ENCODE data around the gene ISG20. TPM values are rescaled to one million over a fixed set of nuclear protein-coding genes. Genes with fewer than 3 reads are reported as not detected.

Gene ISG20
- polyA plus RNA-seq, 1 donor (not counting 4 experiments of a cell fraction or from before 2014, with no cell fraction given), result 8.9 TPM

- H3K9ac ChIP-seq (ENCODE audit: control insufficient read depth, extremely low read depth, insufficient read depth, low read length), result no peak overlapping the region
These were observed 23.1 kb downstream of the ISG20 start for GRCh38 chr15:88661761-88662556.

GRCh38 chr15:88663141-88663621, 24.4 kb downstream of the ISG20 start:
- peak overlapping the region; percentile 2 for H2AFZ ChIP-seq (ENCODE audit: control insufficient read depth, low read length)
- DNase-seq (ENCODE audit: low read depth, low spot score) (no peak), FAIRE-seq (no peak)
- no peaks in the 10 kb centered on the region for H3K27me3 ChIP-seq (ENCODE audit: control insufficient read depth, extremely low read depth, insufficient read depth, low read length)
- no peaks in the 10 kb centered on the region for H3K36me3 ChIP-seq (ENCODE audit: control insufficient read depth in 2 of 2, extremely low read depth in 1 of 2, insufficient read depth in 2 of 2, low read length in 2 of 2)
- H3K4me3 ChIP-seq (ENCODE audit: control insufficient read depth in 2 of 3, extremely low read depth in 1 of 3, insufficient read depth in 2 of 3, low read depth in 1 of 3, low read length in 3 of 3), result no peak overlapping the region
- TF ChIP-seq EZH2 (IDR thresholded peaks at IDR 0.05; ENCODE audit: low read length), result no peak
- TF ChIP-seq CTCF (optimal IDR thresholded peaks at IDR 0.05 in 1 of 3, IDR thresholded peaks at IDR 0.05 in 1 of 3, conservative IDR thresholded peaks at IDR 0.05 in 1 of 3; ENCODE audit: extremely low read depth in 1 of 3, insufficient read depth in 2 of 3, low read length in 3 of 3), result no peak
- no peak overlapping the region for H3K4me2 ChIP-seq (ENCODE audit: control insufficient read depth, extremely low read depth, insufficient read depth, low read depth, low read length)
- no peak overlapping the region for H3K9ac ChIP-seq (ENCODE audit: control insufficient read depth, extremely low read depth, insufficient read depth, low read length)
- H3K4me1 ChIP-seq (ENCODE audit: control insufficient read depth, extremely low read depth, insufficient read depth, low read length), result peaks cover 18% of the 10 kb centered on the region
- no peaks in the 10 kb centered on the region for H3K79me2 ChIP-seq (ENCODE audit: control insufficient read depth, insufficient read depth, low read length)
- no peaks in the 10 kb centered on the region for H4K20me1 ChIP-seq (ENCODE audit: control insufficient read depth, extremely low read depth, insufficient read depth, low read length)
- no peaks in the 10 kb centered on the region for H3K9me1 ChIP-seq (ENCODE audit: control insufficient read depth, extremely low read depth, insufficient read depth, low read length)
- no peak overlapping the region for H3K27ac ChIP-seq (ENCODE audit: control insufficient read depth, insufficient read depth, low read length)
- no peaks in the 10 kb centered on the region for H3K9me3 ChIP-seq (ENCODE audit: control insufficient read depth, low read depth, low read length)
- dilution Hi-C loops (cut with MboI; ENCODE audit: extremely low pct_ligation_motif_present, low sequenced_read_pairs), result no loop called here

More at GRCh38 chr15:88661761-88662556, 23.1 kb downstream of the ISG20 start:
- no peak overlapping the region for H3K4me3 ChIP-seq (ENCODE audit: control insufficient read depth in 2 of 3, extremely low read depth in 1 of 3, insufficient read depth in 2 of 3, low read depth in 1 of 3, low read length in 3 of 3)
- no peaks in the 10 kb centered on the region for H3K36me3 ChIP-seq (ENCODE audit: control insufficient read depth in 2 of 2, extremely low read depth in 1 of 2, insufficient read depth in 2 of 2, low read length in 2 of 2)
- no peak for FAIRE-seq
- H3K9me3 ChIP-seq (ENCODE audit: control insufficient read depth, low read depth, low read length), result no peaks in the 10 kb centered on the region
- no peak for DNase-seq (ENCODE audit: low read depth, low spot score)
- H2AFZ ChIP-seq (ENCODE audit: control insufficient read depth, low read length), result no peak overlapping the region
- H3K27ac ChIP-seq (ENCODE audit: control insufficient read depth, insufficient read depth, low read length), result no peak overlapping the region
- dilution Hi-C loops (cut with MboI; ENCODE audit: extremely low pct_ligation_motif_present, low sequenced_read_pairs), result no loop called here
- H4K20me1 ChIP-seq (ENCODE audit: control insufficient read depth, extremely low read depth, insufficient read depth, low read length), result no peaks in the 10 kb centered on the region
- peaks cover 18% of the 10 kb centered on the region for H3K4me1 ChIP-seq (ENCODE audit: control insufficient read depth, extremely low read depth, insufficient read depth, low read length)
- no peaks in the 10 kb centered on the region for H3K9me1 ChIP-seq (ENCODE audit: control insufficient read depth, extremely low read depth, insufficient read depth, low read length)
- no peak overlapping the region for H3K4me2 ChIP-seq (ENCODE audit: control insufficient read depth, extremely low read depth, insufficient read depth, low read depth, low read length)
- no peak for TF ChIP-seq EZH2 (IDR thresholded peaks at IDR 0.05; ENCODE audit: low read length)
- TF ChIP-seq CTCF (optimal IDR thresholded peaks at IDR 0.05 in 1 of 3, IDR thresholded peaks at IDR 0.05 in 1 of 3, conservative IDR thresholded peaks at IDR 0.05 in 1 of 3; ENCODE audit: extremely low read depth in 1 of 3, insufficient read depth in 2 of 3, low read length in 3 of 3), result no peak
- H3K27me3 ChIP-seq (ENCODE audit: control insufficient read depth, extremely low read depth, insufficient read depth, low read length), result no peaks in the 10 kb centered on the region
- H3K79me2 ChIP-seq (ENCODE audit: control insufficient read depth, insufficient read depth, low read length), result no peaks in the 10 kb centered on the region

All from keratinocyte (primary cell).